NCI-H128 (cell line): ENCODE data around the gene MOV10.
"Not testable (repeated sequence)": the region's sequence is repeated elsewhere in the genome, so short reads cannot be mapped to it uniquely, and the experiment has no call there.

Experiments
- DNase-seq: peaks from one replicate; lab custom pipeline; 2025; ENCODE audit not compliant: unreplicated experiment; lab: John Stamatoyannopoulos, UW

Gene MOV10

GRCh38 chr1:112713466-112714312 lies 39.2 kb downstream of the MOV10 start:
- no peak for DNase-seq

- no peak for DNase-seq
Observed at GRCh38 chr1:112714313-112715263, 40.1 kb downstream of the MOV10 start.

GRCh38 chr1:112715264-112716053 lies 41.0 kb downstream of the MOV10 start, which contains the start of gene PPM1J:
Gene PPM1J (minus strand): TSS chr1:112715332. CDS start chr1:112715301, 31 bp downstream.
- peak; percentile 64 for DNase-seq

GRCh38 chr1:112716133-112716720 lies 41.8 kb downstream of the MOV10 start:
- DNase-seq: peak; percentile 79

DNA sequence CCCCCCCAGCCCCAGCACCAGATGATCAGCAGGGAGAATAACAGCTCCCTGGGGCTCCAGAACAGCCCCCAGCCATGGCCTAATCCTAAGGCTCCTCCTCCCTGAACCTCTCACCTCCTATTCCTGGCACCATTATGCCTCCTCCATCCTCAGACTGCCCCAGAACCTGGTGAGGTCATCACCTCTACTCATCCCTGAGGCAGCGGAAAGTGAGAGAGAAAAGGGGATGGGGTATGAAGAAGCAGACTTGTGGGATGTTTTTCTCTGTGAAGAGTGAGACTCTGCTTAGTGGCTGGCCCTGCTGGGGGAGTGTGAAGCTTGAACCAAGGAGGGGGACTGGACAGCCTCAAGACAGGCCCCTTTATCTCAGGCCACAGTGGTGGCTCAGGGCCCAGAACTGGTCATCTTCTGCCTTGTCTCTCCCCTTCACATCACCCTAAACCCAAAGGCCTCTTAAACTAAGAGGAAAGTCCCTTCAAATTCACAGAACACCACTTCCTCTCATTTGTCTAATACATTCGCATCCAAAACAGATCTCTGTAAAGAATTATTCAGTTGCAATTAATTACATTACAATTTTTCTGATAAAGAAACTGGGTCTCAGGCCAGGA lies 42.9 kb downstream of the MOV10 start:
- DNase-seq: no peak

GRCh38 chr1:112718691-112719418 lies 44.4 kb downstream of the MOV10 start:
- peak; percentile 26 for DNase-seq

DNA sequence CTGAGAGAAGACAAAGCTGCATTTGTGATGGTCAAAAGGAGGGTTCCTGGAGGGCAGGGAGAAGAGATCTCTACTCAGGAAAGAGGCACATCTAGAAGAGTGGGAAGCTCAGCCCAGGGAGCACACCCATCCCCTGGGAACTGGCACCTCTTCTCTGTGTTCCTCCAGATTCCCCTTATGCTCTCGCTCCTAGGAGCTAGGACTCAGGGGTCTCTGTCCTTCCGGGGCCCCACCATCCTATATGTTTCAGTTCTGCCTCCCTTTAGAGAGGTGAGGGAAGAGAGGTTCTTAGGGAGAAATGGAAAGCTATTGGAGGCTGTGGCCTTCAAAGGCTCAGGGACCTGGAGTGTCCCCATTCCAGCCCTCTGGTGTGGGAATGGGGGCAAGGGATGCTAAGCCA lies 45.2 kb downstream of the MOV10 start:
- DNase-seq: no peak

DNA sequence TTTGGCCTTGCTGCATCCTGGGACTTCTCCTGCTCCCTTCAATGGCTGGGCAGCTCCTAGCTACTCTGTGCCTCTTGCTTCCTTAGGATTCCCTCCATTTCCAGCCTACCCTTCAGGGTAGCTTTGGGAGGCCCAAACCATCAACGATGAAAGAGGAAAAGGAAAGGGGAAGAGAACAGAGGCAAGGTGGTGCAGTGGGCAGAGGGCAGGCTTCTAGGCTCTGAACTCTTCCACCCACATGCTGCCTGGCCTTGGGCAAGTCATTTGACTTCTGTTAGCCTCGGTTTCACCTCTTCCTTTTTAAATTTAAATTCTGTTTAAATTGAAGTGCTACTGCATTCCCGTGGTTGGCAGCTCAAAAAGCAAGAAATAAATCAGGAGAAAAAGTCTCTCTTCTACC lies 46.3 kb downstream of the MOV10 start:
- no peak for DNase-seq

DNA sequence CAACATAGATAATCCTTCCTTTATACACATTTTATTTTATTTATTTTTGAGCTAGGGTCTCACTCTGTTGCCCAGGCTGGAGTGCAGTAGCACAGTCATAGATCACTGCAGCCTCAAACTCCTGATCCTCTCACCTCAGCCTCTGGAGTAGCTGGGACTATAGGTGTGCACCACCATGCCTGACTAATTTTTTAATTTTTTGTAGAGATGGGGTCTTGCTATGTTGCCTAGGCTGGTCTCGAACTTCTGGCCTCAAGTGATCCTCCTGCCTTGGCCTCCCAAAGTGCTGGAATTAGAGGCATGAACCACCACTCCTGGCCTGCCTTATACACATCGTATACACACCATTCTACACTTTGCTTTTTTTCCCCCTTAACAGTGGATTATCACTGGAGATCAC lies 46.8 kb downstream of the MOV10 start:
- not testable (repeated sequence) for DNase-seq

DNA sequence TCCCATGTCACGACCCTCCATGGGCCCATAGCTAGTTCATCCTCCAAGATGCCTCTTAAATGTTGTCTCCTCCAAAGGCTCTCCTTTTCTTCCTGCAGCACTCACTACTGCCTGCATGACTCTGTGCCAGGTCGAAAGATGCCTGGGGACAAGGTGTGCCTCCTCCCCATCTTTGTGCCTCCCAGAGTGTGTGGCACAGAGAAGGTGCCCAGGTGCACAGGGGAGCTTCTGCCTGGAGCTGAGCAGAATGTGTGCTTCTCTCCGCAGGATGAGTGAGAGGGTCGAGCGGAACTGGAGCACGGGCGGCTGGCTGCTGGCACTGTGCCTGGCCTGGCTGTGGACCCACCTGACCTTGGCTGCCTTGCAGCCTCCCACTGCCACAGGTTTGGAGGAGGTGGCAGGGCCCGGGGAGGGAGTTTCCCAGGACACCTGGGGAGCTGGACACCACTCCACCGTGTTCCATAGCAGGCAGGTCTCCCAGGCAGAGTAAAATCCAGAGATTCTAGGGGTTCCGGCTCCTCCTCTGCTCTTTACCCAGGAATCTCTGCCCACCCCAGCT lies 47.6 kb downstream of the MOV10 start:
- no peak for DNase-seq

DNA sequence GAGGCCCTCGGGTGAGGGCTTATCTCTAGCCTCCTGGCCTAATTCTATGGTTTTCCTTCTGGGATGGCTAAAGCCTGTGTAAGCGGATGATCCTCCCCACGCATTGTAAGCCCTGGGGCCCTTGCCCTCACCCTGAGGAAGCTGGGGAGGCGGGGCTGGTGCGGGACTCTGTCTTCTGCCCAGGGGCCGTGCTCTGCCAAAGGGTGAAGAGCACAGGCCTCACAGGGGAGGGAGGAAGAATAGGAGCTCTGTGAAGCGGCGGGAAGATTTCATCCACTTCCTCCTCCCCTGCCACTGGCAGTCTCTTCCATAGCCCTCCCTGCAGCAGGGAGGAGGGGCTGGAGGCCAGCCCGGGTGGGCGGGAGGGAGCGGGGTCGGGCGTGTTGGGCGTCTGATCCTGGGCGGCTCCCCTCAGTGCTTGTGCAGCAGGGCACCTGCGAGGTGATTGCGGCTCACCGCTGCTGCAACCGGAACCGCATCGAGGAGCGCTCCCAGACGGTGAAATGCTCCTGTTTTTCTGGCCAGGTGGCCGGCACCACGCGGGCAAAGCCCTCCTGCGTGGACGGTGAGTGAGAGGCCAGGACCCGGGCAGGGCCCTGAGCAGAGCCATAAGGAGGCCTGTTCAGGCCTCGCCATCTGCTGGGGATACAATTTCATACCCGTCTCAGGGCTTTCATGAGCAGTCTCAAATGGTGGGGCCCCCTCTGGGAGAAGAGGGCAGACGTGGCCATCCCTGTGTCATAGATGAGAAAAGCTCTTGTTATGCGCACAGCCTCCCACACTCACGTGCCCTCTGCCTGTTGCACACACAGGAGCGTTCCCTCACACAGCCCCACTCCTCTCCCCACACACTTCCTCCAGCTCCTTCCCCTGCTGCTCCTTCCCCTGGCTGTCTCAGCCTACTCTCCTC lies 48.4 kb downstream of the MOV10 start:
- no peak for DNase-seq

DNA sequence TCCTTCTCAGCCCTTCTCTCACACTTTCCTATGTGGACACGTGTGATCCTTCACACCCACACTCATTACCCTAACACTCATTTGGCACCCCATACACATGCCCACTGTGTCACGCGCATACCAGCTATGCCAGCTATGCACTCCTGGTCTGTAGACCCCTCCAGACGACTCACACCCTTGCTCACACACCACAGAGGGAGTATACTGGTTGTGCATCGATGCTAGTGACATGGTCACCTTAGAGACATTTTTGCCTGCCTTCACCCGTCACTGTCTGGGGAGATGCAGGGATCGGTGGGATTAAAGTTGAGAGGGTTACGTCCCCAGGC lies 49.0 kb downstream of the MOV10 start:
- no peak for DNase-seq

- DNase-seq: not testable (repeated sequence)
Observed at GRCh38 chr1:112724240-112724639, 49.8 kb downstream of the MOV10 start.

DNA sequence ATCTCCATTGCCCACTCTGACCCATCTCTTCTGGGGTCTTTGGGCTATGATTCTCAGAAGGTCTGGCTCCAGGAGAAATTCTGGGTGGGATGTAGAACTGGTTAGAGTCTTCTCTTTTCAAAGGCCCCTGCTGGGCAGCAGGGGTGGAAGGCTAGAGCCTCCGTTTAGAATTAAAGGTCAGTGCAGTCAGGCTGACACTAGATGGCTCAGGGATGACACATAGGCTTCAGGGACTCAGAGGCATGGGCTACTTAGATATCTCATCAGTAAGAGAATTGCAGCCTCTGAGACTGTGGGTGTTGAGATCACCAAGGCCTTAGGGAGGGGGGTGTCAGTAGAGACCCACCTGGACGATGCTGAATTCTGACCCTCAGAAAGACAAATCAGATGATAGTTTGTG lies 53.3 kb downstream of the MOV10 start:
- DNase-seq: no peak

GRCh38 chr1:112728306-112728971 lies 54.0 kb downstream of the MOV10 start:
- DNase-seq: not testable (repeated sequence)

GRCh38 chr1:112729011-112729410 lies 54.6 kb downstream of the MOV10 start:
- not testable (repeated sequence) for DNase-seq

GRCh38 chr1:112729909-112730308 lies 55.5 kb downstream of the MOV10 start:
- DNase-seq: no peak

DNA sequence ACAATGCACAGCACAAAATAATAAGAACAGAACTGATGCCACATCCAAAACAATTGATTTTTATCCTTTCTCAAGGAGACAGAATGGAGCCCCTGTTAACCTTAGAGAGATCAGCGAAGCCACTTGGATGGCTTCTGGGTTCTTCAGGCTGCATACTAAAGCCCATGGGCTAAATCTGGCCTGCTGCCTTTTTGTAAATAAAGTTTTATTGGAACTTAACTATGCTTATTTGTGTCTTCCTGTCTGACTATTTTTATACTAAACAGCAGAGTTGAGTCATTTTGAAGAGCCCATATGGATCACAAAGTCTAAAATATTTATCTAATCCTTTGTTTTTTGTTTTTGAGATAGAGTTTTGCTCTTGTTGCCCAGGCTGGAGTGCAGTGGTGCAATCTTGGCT lies 57.0 kb downstream of the MOV10 start:
- DNase-seq: no peak
